ENCODE data around the gene LRRC8A.

- no peak for TF ChIP-seq CTCF (IDR thresholded peaks at IDR 0.05; ENCODE audit: low read length)
- no peak for TF ChIP-seq EZH2 (IDR thresholded peaks at IDR 0.05; ENCODE audit: borderline replicate concordance, low read length)
These were observed 34.8 kb downstream of the LRRC8A start for GRCh38 chr9:128916745-128917144.
